Stomach smooth muscle (tissue), 2 donors: ENCODE measurements around the gene JADE3.

ENCODE experiments used
- H3K27ac ChIP-seq: one replicate; pipeline ENCODE4 v1.7.0; 2013; ENCODE audit warnings: mild to moderate bottlenecking, low read length, inconsistent platforms
- H3K27me3 ChIP-seq, 2 donors: one replicate each; pipeline ENCODE4 v1.7.0; 2013; ENCODE audit warnings: low read length in 2 of 2; ENCODE audit not compliant: insufficient read depth in 2 of 2, control insufficient read depth in 1 of 2
- H3K36me3 ChIP-seq, 2 donors: one replicate each; pipeline ENCODE4 v1.7.0; 2013; ENCODE audit warnings: low read length in 2 of 2; ENCODE audit not compliant: control insufficient read depth in 2 of 2, insufficient read depth in 2 of 2
- H3K4me1 ChIP-seq: one replicate; pipeline ENCODE4 v1.7.0; 2013; ENCODE audit warnings: low read length; ENCODE audit not compliant: control insufficient read depth, insufficient read depth
- H3K4me3 ChIP-seq, 2 donors: one replicate each; pipeline ENCODE4 v1.7.0; 2013; ENCODE audit warnings: low read length in 2 of 2
- H3K9ac ChIP-seq, 2 donors: one replicate each; pipeline ENCODE4 v1.7.0; 2013; ENCODE audit warnings: low read length in 2 of 2, mild to moderate bottlenecking in 1 of 2
- H3K9me3 ChIP-seq, 2 donors: one replicate each; pipeline ENCODE4 v1.7.0; 2013; ENCODE audit warnings: low read length in 2 of 2; ENCODE audit not compliant: control insufficient read depth in 2 of 2
- donor health status: healthy.
- donor health status: Pancreatic carcinoma.

JADE3 gene

DNA sequence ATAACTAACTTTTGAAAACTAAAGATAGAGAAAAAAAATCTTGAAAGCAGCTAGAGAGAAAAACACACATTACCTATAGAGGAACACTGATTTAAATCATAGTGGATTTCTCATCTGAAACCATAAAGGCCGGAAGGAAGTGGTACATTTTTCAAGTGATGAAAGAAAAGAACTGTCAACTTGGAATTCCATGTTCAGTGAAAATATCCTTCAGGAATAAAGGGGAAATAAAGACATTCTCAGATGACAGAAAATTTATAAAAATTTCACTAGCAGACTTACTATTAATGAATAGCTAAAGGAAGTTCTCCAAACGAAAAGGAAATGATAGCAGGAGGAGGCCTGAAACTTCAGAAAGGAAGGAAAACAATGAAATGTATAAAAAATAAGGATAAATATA lies 7.6 kb upstream of the JADE3 start:
- no peaks in the 10 kb centered on the region for H3K9me3 ChIP-seq
- H3K27ac ChIP-seq: no peak overlapping the region
- peaks cover 0 to 6% of the 10 kb centered on the region in 2 donors for H3K27me3 ChIP-seq
- no peaks in the 10 kb centered on the region for H3K4me1 ChIP-seq
- no peak overlapping the region for H3K4me3 ChIP-seq
- no peak overlapping the region for H3K9ac ChIP-seq
- H3K36me3 ChIP-seq: no peaks in the 10 kb centered on the region

DNA sequence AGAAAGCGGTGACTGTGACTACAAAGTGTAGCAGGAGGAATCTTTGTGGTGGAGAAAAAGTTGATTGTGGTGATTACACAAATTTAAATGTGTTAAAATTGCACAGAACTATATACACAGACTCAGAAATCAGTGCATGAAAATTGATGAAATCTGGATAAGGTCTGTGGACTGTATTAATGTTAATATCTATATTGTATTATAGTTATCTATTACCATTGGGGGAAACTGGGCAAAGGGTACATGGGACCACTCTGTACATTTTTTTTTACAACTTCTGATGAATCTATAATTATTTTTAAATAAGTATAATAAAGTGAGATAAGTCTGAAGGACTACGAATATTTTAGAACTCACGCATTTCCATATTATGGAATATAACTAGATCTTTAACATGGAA lies 1.8 kb upstream of the JADE3 start:
- no peaks in the 10 kb centered on the region for H3K36me3 ChIP-seq
- H3K9me3 ChIP-seq: no peaks in the 10 kb centered on the region
- H3K27ac ChIP-seq: no peak overlapping the region
- H3K4me3 ChIP-seq: no peak overlapping the region
- no peak overlapping the region for H3K9ac ChIP-seq
- H3K27me3 ChIP-seq: peaks cover 0 to 2% of the 10 kb centered on the region in 2 donors
- H3K4me1 ChIP-seq: peaks cover 4% of the 10 kb centered on the region

DNA sequence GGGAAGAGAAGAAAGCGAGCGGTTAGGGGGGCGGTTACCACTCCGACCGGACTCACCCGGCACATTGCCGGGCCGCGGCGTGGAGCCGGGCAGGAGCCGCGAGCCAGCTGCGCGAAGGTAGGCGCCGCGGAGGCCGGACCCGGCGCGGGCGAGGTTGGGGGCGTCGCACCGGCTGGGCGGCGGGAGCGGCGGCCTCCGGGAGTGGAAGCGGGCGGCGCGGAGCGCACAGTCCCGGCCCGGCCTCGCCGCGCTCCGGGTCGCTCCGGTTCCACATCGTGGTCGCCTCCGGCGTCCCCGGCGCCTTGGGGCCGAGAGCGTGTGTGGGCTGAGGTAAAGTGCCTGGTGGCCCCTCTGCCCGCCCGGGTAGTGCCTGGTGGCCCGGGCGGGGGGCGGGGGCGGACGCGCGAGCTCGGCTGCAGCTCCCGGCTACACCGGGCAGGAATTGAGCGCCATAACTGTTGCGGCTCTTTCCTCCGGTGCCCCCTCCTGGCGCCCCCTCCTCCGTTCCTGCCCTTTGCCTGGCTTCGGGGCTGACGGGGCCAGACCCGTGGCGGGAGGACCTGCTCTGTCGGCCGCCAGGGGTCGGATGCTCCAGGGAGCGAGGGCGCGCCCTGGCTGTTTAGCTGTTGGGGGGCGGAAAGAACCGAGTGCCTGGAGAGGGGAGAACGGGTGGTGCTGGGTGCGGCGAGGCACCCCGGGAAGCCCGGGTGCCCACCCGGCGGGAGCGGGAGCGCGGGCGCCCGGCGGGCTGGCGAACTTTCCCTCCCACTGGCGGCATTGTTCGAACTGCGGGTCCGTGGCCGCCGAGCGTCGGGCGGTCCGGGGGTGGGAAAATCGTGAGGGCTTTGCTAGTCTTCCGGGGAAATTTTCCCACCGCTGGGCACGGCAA lies 626 bp downstream of the JADE3 start:
- Histone ChIP-seq H3K36me3 (no peaks in the 10 kb centered on the region), H3K27ac (no peak overlapping the region), H3K4me1 (peaks cover 4% of the 10 kb centered on the region), H3K27me3 (peaks cover 0 to 3% of the 10 kb centered on the region in 2 donors), H3K9me3 (no peaks in the 10 kb centered on the region), H3K4me3 (peak overlapping the region; percentile 62 to 72), H3K9ac (peak overlapping the region in 1 of 2 donors; percentile 38)

DNA sequence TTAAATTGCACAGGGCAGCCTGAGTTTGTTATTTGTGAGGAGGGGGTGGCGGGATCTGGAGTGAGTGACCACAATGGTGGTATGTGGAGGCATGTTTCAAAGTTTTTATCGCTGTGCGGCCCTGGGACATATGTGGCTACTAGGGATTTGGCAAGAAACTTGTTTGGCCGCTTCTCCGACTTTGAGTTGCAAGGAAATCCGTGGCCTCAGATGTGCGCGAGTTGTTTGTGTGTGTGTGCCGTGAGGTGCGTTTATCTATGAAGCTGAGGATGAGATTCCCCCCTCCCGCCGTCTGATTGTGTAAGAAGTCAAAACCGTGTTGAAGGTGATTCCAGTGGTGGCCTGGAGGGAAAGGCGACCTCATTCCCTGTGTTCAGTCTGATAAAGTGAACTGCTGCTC lies 1.4 kb downstream of the JADE3 start:
- Histone ChIP-seq H3K36me3 (no peaks in the 10 kb centered on the region), H3K4me1 (peaks cover 4% of the 10 kb centered on the region), H3K9me3 (no peaks in the 10 kb centered on the region), H3K27ac (no peak overlapping the region), H3K27me3 (peaks cover 0 to 3% of the 10 kb centered on the region in 2 donors), H3K9ac (peak overlapping the region; percentile 21 to 38), H3K4me3 (peak overlapping the region; percentile 62 to 72)

DNA sequence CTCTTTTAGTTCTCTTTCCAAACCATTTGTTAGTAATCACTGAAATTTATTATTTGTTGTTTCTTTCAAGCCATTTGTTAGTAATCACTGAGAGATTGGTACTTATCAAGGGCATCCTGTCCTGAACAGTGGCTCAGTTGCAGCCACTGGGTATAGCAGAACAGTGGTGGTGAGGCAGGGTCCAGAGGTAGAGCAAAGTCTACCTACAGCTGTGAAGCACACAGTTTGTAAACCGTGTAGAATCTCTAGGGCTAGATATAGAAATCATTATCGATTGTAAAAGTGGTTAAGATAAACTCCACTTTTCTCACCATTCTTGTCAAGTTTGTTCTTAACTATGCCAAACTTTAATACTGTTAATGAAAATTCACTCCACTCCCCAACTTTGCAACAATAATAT lies 4.1 kb downstream of the JADE3 start:
- H3K27ac ChIP-seq: no peak overlapping the region
- peaks cover 0 to 3% of the 10 kb centered on the region in 2 donors for H3K27me3 ChIP-seq
- no peaks in the 10 kb centered on the region for H3K36me3 ChIP-seq
- no peak overlapping the region for H3K4me3 ChIP-seq
- H3K4me1 ChIP-seq: peaks cover 4% of the 10 kb centered on the region
- no peak overlapping the region for H3K9ac ChIP-seq
- peaks cover 0 to 5% of the 10 kb centered on the region in 2 donors for H3K9me3 ChIP-seq

DNA sequence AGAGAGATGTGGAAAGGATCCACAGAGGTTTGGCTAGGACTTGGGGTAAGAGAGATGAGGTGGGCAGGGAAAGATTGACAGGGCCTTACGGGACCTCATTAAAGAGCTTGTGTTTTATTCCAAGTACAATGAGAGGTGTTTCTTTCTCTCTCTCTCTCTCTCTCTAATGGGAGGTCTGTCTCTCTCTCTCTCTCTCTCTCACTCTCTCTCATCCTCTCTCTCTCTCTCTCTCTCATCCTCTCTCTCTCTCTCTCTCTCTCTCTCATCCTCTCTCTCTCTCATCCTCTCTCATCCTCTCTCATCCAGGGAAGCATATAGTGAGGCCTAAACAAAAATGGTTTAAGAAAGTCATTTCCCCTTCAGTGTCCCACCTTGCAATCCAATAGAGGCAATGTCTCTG lies 5.4 kb downstream of the JADE3 start:
- H3K36me3 ChIP-seq: no peaks in the 10 kb centered on the region
- peaks cover 4% of the 10 kb centered on the region for H3K4me1 ChIP-seq
- no peak overlapping the region for H3K9ac ChIP-seq
- H3K4me3 ChIP-seq: no peak overlapping the region
- H3K27me3 ChIP-seq: peaks cover 0 to 3% of the 10 kb centered on the region in 2 donors
- H3K27ac ChIP-seq: no peak overlapping the region
- peaks cover 0 to 5% of the 10 kb centered on the region in 2 donors for H3K9me3 ChIP-seq

DNA sequence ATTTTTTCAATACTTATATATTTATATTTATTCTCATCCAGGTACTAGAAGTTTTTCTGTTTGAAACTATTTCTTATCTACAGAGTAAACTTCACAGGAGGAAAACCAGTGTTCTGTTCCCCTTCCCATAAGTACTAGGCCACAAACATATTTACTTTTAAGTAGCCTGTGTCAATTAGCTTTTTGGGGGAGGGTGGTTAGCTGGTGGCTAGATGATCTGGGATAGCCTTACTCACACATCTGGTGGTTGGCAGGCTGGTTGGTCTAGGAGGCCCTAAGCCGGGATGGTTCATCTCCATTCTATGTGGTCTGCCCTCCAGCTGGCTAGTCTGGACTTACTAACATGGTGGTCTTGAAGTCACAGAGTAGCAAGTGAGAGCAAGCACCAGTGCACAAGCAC lies 6.2 kb downstream of the JADE3 start:
- Histone ChIP-seq H3K27ac (no peak overlapping the region), H3K27me3 (peaks cover 0 to 3% of the 10 kb centered on the region in 2 donors), H3K4me3 (no peak overlapping the region), H3K9me3 (peaks cover 0 to 5% of the 10 kb centered on the region in 2 donors), H3K4me1 (peaks cover 4% of the 10 kb centered on the region), H3K36me3 (no peaks in the 10 kb centered on the region), H3K9ac (no peak overlapping the region)

DNA sequence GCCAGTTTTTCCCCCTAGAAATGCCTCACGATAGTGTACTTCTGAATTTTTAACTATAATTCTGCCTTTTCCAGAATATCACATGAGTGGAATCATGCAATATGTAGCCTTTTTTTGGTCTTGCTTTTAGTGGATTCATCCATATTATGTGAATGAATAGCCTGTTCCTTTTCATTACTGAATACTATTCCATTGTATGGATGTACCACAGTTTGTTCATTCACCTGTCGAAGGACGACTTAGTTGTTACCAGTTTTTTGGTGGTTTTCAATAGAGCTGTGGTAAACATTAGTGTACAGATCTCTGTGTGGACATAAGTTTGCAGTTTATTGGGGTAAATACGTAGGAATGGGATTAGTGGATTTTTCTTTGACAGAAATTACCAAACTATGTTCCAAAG lies 8.0 kb downstream of the JADE3 start:
- H3K27me3 ChIP-seq: peaks cover 0 to 3% of the 10 kb centered on the region in 2 donors
- H3K4me3 ChIP-seq: no peak overlapping the region
- H3K9me3 ChIP-seq: peaks cover 0 to 5% of the 10 kb centered on the region in 2 donors
- H3K36me3 ChIP-seq: no peaks in the 10 kb centered on the region
- no peaks in the 10 kb centered on the region for H3K4me1 ChIP-seq
- H3K9ac ChIP-seq: no peak overlapping the region
- no peak overlapping the region for H3K27ac ChIP-seq

DNA sequence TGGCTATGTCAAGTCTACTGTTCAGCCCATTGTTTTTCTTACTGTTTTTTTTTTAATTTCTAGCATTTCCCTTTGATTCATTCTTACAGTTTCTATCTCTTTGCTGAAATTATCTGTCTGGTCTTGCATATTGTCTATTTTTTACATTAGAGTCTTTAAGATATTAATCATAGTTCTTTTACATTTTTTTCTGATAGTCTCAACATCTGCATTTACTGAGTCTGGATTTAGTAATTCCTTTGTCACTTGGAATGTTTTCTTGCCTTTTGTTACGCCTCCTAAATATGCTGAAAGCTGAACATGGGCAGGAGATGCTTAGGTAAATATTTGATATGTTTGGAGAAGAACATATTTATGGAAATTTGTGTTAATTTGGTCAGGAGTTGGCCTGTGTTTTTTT lies 10.4 kb downstream of the JADE3 start:
- Histone ChIP-seq H3K27me3 (no peaks in the 10 kb centered on the region), H3K36me3 (no peaks in the 10 kb centered on the region), H3K4me3 (no peak overlapping the region), H3K27ac (no peak overlapping the region), H3K9me3 (peaks cover 0 to 6% of the 10 kb centered on the region in 2 donors), H3K4me1 (no peaks in the 10 kb centered on the region), H3K9ac (no peak overlapping the region)

DNA sequence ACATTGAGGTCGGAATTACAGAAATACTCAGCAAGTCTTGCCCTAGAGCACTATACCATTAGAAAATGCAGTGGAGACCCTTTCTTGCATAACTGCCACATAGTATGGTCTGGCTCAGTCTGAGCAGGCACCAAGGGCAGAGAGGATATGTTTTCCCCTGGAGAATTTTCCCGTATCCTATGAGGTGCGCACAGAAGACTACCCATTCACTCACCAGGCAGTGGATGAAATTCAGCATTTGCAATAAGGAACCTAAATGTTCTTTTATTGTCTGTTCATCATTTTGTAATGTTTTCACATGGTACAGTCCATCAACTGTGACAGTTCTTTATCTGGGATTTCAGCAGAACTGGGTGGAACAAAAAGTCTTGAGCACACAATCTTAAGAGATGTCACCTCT lies 15.5 kb downstream of the JADE3 start:
- no peak overlapping the region for H3K4me3 ChIP-seq
- H3K36me3 ChIP-seq: no peaks in the 10 kb centered on the region
- peaks cover 0 to 3% of the 10 kb centered on the region in 2 donors for H3K27me3 ChIP-seq

More for the DNA sequence above, 15.5 kb downstream of the JADE3 start:
- H3K9ac ChIP-seq: no peak overlapping the region
- no peak overlapping the region for H3K27ac ChIP-seq
- no peaks in the 10 kb centered on the region for H3K4me1 ChIP-seq
- peaks cover 0 to 4% of the 10 kb centered on the region in 2 donors for H3K9me3 ChIP-seq
